Urinary bladder (tissue), 4 donors: ENCODE data around the gene ADCY10. TPM values are rescaled to one million over a fixed set of nuclear protein-coding genes. Genes with fewer than 3 reads are reported as not detected.

Experiments
- DNase-seq: peaks from one replicate; pipeline ENCODE4 v3.0.0-alpha.2; 2015; ENCODE audit errors: extremely low spot score
- H3K27ac ChIP-seq: one replicate; pipeline ENCODE4 v1.5.1; 2013; ENCODE audit warnings: low read depth, mild to moderate bottlenecking, moderate library complexity
- H3K36me3 ChIP-seq: one replicate; pipeline ENCODE4 v1.6.1; 2013; ENCODE audit warnings: mild to moderate bottlenecking, moderate library complexity; ENCODE audit not compliant: insufficient read depth
- H3K4me1 ChIP-seq: one replicate; pipeline ENCODE4 v1.6.1; 2013; ENCODE audit warnings: mild to moderate bottlenecking, moderate library complexity; ENCODE audit not compliant: insufficient read depth
- H3K4me3 ChIP-seq: one replicate; pipeline ENCODE4 v1.5.1; 2013; ENCODE audit warnings: low read depth, low read length
- WGBS: extraction: QIAGEN DNeasy Blood & Tissue Kit; methylation state at CpG from one replicate; pipeline ENCODE4 v1.1.7; 2013; 5-methylcytosine and 5-hydroxymethylcytosine counted together
- polyA plus RNA-seq: library from polyadenylated mRNA; stranded (reverse); fragments of 200-250 nt; gene quantifications from one replicate; pipeline ENCODE4 v1.2.3, GENCODE V29; 2013
- total RNA-seq: library from RNA; depleted of rRNA; stranded (reverse); fragments of >200 nt; gene quantifications from one replicate; pipeline ENCODE4 v1.2.3, GENCODE V29; 2014
- donor health status: healthy with polysubstance abuse.
- donor health status: healthy.

ADCY10 gene
- total and polyA plus RNA-seq, 2 donors: 0.06 to 0.37 TPM

DNA sequence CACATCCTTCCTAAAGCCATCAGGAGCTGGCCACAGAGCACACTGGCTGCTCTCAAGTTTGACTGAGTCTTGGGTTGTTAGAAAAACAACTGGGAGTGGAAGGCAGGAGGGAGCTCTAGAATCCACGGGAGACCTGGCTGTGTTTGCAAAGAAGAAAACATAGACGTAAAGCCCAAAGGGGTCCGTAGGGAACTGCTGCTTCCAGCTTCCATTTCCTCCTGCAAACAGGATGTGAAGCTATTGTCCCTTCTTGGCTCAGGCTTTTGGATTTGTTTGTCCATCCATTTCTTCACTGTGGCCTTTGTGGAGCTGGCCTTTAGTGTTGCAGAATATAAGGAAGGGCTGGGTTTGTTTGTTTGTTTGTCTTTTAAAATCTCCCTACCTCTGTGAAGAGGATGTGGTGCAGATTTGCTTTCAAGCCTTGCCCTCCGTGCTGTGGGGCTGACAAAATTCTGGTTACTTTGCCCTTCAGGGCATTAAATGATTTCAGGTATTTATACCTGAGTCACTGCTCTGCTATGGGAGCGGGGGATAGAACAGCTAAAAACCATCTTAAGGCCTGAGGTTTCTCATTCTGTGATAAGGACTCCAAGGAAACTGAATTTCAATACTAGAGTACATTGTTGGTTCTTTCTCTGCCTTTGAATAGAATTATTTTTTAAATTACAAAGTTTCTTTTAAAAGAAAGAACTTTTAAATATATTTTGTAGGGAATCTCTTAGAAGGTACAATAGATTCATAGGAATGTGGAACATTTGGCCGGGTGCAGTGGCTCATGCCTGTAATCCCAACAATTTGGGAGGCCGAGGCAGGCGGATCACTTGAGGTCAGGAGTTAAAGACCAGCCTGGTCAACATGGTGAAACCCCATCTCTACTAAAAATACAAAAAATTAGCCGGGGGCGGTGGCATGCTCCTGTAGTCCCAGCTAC lies 117.9 kb downstream of the ADCY10 start:
- 62% methylated on average over 10 of the region's 10 CpGs for WGBS
- DNase-seq: no peak
- H3K4me1 ChIP-seq: no peaks in the 10 kb centered on the region
- no peaks in the 10 kb centered on the region for H3K36me3 ChIP-seq
- H3K4me3 ChIP-seq: no peak overlapping the region
- peak overlapping the region; percentile 23 for H3K27ac ChIP-seq

DNA sequence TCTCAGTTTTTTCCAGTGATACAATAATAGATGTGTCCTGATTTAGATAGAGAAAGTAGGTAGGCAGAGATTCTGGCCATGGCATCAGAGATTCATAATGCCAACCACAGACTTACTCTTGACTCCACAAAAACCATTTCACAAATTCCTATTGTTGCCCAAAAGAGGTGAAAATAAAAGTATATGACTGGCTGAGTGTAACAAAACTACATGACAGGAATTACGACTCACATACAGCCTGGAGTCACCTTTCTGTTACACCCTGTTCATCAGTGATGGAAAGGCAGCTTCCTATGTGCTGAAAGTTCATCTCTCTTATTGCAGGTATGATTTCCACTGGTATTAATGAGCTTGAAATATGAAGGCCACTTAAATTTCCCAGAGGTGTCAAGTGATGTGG lies 119.9 kb downstream of the ADCY10 start:
- no peak for DNase-seq
- H3K4me3 ChIP-seq: no peak overlapping the region
- no peaks in the 10 kb centered on the region for H3K36me3 ChIP-seq
- WGBS: 100% methylated on average over 1 of the region's 1 CpG
- no peak overlapping the region for H3K27ac ChIP-seq
- H3K4me1 ChIP-seq: no peaks in the 10 kb centered on the region

DNA sequence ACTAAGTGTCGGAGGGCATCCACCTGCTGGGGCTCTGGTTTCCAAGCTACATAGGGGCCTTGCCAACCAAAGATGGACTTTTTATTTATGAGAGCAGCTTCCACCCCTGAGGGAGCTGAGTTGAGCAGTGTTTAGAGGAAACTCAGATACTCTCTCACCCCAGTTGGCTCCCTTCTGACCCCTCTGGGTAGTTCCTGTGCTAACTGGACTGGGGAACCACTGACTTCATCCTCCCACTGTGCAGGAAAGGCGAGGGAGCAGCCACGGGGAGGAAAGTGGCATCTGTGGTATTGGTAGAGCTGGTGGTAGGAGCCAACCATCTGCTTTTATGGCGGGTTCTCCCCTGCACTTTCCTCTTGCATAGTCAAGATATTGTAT lies 121.8 kb downstream of the ADCY10 start:
- DNase-seq: no peak
- H3K27ac ChIP-seq: no peak overlapping the region
- H3K4me1 ChIP-seq: no peaks in the 10 kb centered on the region
- 76% methylated on average over 4 of the region's 4 CpGs for WGBS
- no peak overlapping the region for H3K4me3 ChIP-seq
- no peaks in the 10 kb centered on the region for H3K36me3 ChIP-seq

DNA sequence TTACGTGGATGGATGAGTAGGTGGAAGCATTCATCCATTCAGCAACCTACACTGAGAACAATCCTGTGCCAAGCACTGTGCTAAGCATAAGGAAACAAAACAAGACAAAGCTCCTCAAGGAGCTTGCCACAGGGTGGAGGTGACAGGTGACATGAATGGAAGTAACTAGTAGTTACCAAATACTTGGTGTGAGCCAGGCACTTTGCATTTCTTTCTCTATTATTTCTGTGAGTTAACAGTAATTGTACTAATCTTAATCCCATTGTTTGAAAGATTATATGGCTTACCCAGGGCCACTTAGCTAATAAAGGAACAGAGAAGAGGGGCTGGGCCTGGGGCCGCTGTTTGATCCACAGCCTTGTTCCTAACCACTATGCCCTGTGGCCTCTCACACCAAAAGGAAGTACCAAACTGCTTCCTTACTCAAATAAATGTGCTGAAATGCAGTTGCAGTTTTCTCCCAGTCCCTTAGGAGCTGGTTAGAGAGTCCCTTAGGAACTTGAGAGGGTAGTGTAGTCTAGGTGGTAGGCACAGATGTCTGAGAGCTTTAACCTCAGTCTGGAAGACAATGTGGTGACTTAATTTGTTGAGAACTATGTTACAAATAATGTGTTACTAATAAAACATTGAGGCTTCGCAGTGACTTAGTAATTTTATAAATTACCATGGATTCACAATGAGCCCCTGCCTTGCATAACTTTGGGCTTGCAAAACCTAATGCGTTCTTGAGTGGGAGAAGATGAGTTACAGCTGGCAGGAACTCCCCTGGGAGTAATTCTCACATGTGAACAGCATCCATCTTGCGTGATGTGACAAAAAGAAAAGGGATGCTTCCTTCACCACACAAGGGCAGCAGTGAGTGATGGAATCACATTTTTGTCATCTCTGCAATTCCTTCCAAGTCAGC lies 122.4 kb downstream of the ADCY10 start:
- no peaks in the 10 kb centered on the region for H3K36me3 ChIP-seq
- H3K27ac ChIP-seq: peak overlapping the region; percentile 28
- no peaks in the 10 kb centered on the region for H3K4me1 ChIP-seq
- H3K4me3 ChIP-seq: no peak overlapping the region
- DNase-seq: no peak
- 39% methylated on average over 5 of the region's 5 CpGs for WGBS

DNA sequence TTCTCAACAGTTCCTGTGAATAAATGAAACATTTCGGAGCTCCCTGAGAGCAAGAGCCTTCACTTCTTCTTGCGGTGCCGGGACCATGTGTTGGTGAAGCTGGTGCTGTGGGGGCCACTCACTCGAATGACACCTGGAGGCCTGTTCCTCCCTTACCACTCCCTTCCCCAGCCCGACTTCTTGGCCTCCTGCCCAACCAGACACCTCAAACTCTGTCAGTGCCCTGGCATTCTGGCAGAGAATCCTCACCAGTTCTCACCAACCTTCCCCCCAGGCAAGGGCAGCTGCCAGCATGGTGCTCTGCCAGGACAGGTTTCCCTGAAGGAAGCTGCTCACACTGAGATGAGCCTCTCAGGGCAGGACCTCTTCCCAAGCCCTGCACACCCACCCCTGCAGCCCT lies 123.8 kb downstream of the ADCY10 start:
- WGBS: 85% methylated on average over 5 of the region's 5 CpGs
- no peak overlapping the region for H3K27ac ChIP-seq
- H3K36me3 ChIP-seq: no peaks in the 10 kb centered on the region

DNA sequence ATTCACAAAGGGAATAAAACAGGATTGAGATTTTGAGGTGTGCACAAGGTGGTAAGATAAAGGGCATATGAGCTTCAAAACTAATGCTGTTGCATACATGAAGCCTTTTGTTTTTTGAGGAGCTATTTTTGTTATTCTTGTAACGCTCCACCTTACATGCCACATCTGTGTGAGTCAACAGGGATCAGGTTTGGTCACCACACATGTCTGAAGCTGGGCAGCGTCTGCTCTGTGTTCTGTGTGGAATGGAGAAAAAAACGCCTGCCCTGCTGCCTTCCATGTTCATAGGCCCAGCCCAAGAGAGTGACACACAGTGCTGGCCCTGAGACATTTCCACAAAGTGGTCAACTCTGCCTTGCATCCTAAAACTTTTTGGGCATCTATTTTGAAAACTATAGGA lies 124.4 kb downstream of the ADCY10 start:
- no peak overlapping the region for H3K27ac ChIP-seq
- no peak overlapping the region for H3K4me3 ChIP-seq
- DNase-seq: no peak
- H3K36me3 ChIP-seq: no peaks in the 10 kb centered on the region
- no peaks in the 10 kb centered on the region for H3K4me1 ChIP-seq
- 88% methylated on average over 3 of the region's 3 CpGs for WGBS

More for the DNA sequence above, 123.8 kb downstream of the ADCY10 start:
- H3K4me1 ChIP-seq: no peaks in the 10 kb centered on the region
- no peak for DNase-seq
- H3K4me3 ChIP-seq: no peak overlapping the region

DNA sequence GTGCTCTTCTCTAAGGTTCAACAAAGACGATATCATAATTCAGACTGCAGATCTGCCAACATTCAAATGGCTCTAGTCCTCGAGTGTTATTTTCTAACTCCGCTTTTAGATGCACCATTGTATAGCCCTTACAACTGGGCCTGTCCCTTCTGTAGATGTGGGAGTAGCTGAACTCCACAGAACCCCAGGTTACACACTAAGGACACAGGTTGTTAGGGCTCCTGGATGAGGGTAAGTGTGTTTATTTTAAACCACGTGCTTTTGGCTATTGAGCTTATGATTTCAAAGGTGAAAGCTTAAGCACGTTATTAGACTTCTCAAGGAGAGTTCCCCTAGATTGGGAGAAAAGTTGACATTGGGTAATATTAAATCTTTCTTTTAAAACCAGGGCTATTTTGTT lies 127.4 kb downstream of the ADCY10 start:
- no peak overlapping the region for H3K27ac ChIP-seq
- WGBS: 85% methylated on average over 5 of the region's 5 CpGs
- no peaks in the 10 kb centered on the region for H3K36me3 ChIP-seq
- H3K4me3 ChIP-seq: no peak overlapping the region
- no peak for DNase-seq
- no peaks in the 10 kb centered on the region for H3K4me1 ChIP-seq

DNA sequence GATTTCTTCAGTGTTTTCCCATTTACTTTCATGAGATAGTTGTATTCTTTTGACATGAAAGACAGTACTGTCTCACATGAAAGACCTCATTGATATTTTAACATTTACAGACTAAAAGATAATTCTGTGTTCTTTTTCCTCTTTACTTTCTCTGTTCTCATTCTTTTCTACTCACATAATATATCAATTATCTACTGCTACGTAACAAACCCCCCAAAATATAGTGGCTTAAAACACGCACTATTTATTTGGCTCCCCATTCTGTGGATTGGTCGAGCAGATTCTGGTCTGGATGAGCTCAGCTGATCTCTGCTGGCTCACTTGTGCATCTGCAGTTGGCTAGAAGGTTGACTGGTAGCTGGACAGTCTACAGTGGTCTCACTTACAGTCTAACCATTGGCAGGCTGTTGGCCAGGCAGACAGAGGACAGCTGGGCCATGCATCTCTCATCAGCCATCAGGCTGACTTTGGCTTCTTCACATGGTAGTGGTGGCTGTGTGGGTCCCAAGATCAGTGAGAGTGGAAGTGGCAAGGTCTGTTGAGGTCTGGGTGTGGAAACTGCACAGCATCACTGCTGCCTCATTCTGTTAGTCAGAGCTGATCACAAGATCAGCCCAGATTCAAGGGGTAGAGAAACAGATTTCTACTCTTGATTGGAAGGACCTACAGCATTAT lies 128.9 kb downstream of the ADCY10 start:
- WGBS: 85% methylated on average over 3 of the region's 3 CpGs
- DNase-seq: no peak
- Histone ChIP-seq H3K36me3 (no peaks in the 10 kb centered on the region), H3K4me3 (no peak overlapping the region), H3K27ac (no peak overlapping the region), H3K4me1 (no peaks in the 10 kb centered on the region)

DNA sequence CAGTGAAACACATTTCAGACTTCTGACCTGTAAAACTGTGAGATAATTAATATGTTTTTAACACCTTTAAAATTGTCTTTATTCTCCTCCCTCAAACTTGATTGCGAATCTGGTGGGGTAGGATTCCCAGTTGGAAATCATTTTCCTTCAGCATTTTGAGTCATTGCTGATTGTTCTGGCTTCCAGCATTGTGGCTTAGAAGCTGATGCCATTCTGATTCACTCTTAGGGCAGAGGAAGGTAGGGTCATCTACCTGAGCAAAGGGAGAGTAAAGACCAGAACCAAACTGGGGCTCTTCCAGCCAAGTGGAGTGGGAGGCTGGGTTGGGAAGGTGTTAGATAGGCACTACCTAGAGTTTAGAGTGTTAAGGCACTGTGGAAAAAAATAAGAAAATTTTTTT lies 131.0 kb downstream of the ADCY10 start:
- Histone ChIP-seq H3K36me3 (no peaks in the 10 kb centered on the region), H3K27ac (no peak overlapping the region), H3K4me3 (no peak overlapping the region), H3K4me1 (no peaks in the 10 kb centered on the region)
- WGBS: 97% methylated on average over 1 of the region's 1 CpG
- no peak for DNase-seq

DNA sequence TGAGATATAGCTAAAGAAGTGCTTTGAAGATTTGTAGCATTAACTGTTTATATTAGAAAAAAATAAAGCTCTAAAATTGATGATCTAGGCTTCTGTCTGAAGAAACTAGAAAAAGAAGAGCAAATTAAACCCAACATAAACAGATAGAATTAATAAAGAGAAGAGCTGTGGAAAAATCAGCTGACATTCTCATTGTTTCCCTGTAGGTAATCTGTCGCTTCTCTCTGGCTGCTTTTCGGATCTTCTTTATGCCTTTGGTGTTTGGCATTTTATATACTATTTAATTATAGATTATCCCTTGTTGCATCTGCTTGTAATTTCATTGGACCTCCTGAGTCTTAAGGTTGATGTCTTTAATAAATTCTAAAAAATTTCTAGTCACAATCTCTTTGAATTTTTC lies 132.4 kb downstream of the ADCY10 start:
- Histone ChIP-seq H3K4me3 (no peak overlapping the region), H3K36me3 (no peaks in the 10 kb centered on the region), H3K27ac (no peak overlapping the region), H3K4me1 (no peaks in the 10 kb centered on the region)
- DNase-seq: no peak
- 97% methylated on average over 2 of the region's 2 CpGs for WGBS

DNA sequence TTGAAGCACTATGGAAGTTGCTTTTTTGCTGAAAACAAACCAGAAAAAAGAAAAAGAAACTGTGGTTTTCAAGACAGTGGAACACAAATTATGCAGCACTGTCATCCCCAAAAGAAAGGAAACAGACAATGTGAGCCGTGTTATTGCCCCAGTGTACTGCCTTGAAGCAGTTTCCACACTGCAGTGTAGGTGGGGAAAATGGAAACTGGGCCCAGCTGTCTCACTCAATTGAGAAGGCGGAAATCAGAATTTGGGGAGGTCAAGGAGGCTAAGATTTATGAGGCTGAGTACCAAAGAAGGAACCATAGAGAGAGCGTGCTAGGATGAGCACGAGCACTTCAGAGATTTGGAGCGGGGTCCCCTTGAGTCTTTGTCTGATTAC lies 136.7 kb downstream of the ADCY10 start:
- H3K36me3 ChIP-seq: no peaks in the 10 kb centered on the region
- no peak for DNase-seq
- no peak overlapping the region for H3K4me3 ChIP-seq
- H3K4me1 ChIP-seq: no peaks in the 10 kb centered on the region
- H3K27ac ChIP-seq: no peak overlapping the region
- WGBS: 97% methylated on average over 5 of the region's 5 CpGs

DNA sequence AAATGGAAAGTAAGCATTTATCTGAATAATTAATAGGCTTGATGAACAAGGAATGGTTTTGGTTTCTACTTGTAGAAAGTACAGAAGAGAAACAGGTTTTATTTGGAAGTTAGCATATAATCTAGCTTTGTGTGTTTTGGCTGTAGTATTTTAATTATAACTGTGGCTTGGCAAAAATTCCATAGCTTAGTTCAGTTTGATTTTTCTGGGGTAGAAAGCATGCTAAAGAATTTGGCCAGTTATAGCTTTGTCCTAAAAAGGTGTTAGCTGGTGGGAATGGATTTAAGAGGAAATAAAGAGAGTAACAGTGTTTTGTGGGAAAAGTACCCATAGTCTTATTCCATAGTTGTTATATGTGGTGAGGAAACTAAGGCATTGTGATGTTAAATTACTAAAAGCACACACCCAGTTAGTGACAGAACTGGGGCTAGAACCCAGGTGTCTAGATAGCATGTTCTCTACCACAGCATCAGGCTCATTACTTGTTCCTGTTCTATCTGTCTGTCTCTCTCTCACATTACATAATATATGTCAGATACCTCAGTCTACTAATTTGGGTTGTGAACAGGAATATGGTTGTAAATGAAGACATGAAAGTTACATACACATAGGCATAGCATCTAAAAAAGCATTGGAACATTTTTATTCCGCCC lies 137.2 kb downstream of the ADCY10 start:
- H3K4me1 ChIP-seq: no peaks in the 10 kb centered on the region
- no peak overlapping the region for H3K4me3 ChIP-seq
- no peaks in the 10 kb centered on the region for H3K36me3 ChIP-seq
- no peak for DNase-seq
- WGBS: 97% methylated on average over 1 of the region's 1 CpG
- H3K27ac ChIP-seq: no peak overlapping the region

DNA sequence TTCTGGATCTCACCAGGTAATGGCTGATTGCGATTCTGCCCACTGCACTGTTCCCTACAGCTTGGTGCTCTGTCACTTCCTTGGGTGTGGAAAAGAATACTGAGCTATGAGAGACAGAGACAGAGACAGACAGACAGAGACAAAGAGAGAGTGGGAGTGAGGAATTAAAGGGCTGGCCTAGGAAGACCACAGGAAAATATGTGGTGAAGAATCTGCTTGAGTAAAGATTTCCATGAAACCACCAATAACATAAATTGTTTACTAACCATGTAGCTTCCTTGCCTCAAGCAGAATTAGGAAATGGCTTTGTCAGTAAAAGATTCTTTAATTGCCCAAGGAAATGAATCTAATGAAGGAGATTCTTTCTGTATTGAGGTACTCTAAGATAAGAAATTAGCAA lies 137.8 kb downstream of the ADCY10 start:
- DNase-seq: no peak
- Histone ChIP-seq H3K27ac (no peak overlapping the region), H3K4me1 (no peaks in the 10 kb centered on the region), H3K4me3 (no peak overlapping the region), H3K36me3 (no peaks in the 10 kb centered on the region)
- 88% methylated on average over 1 of the region's 1 CpG for WGBS
